CD4-positive, alpha-beta T cell (primary cell): Measurements from ENCODE around the gene CASQ1. TPM values are rescaled to one million over a fixed set of nuclear protein-coding genes. Genes with fewer than 3 reads are reported as not detected.

Experiments used
- ATAC-seq: fragments of 200-7000 bp; cut with Tn5 transposase; one replicate; pipeline ENCODE4 v1.10.0; 2022; ENCODE audit warnings: mild to moderate bottlenecking; ENCODE audit not compliant: poor library complexity
- CTCF ChIA-PET: fragments of 350-600 bp; sonication (Branson Sonifier 250); formaldehyde crosslinking; loops from one replicate; lab custom pipeline; 2021; ENCODE audit warnings: antibody characterized with exemption, inconsistent platforms; lab: Charles Lee
- POLR2A ChIA-PET: fragments of 350-600 bp; sonication (Branson Sonifier 250); formaldehyde crosslinking; loops from one replicate; lab custom pipeline; 2021; ENCODE audit warnings: antibody characterized with exemption, inconsistent platforms; lab: Charles Lee
- DNase-seq, 14 experiments: peaks; one replicate each; pipeline ENCODE4 v3.0.0-alpha.2; 2013 to 2020; ENCODE audit warnings: mixed read lengths in 2 of 14
- H3K27ac ChIP-seq, 2 donors: one replicate each; pipeline versions ENCODE4 v1.5.1 to v1.7.0; 2013; ENCODE audit warnings: low read length in 2 of 2, low read depth in 1 of 2, mild to moderate bottlenecking in 1 of 2
- H3K27me3 ChIP-seq, 2 experiments: 1 replicate in 1 of 2; 2 replicates in 1 of 2; pipeline versions ENCODE4 v1.6.1 to v1.7.0; 2013; ENCODE audit warnings: low read length in 2 of 2, control low read depth in 1 of 2, mild to moderate bottlenecking in 1 of 2, moderate library complexity in 1 of 2; ENCODE audit not compliant: insufficient read depth in 2 of 2, control insufficient read depth in 1 of 2
- H3K36me3 ChIP-seq: one replicate; pipeline ENCODE4 v1.6.1; 2013; ENCODE audit warnings: low read length, control low read depth; ENCODE audit not compliant: insufficient read depth
- H3K4me1 ChIP-seq: one replicate; pipeline ENCODE4 v1.6.1; 2013; ENCODE audit warnings: low read length, control low read depth; ENCODE audit not compliant: insufficient read depth
- H3K4me3 ChIP-seq: one replicate; pipeline ENCODE4 v1.5.1; 2013; ENCODE audit warnings: mild to moderate bottlenecking, low read length, moderate library complexity
- H3K9me3 ChIP-seq, 2 experiments: 1 replicate in 1 of 2; 2 replicates in 1 of 2; pipeline versions ENCODE4 v1.6.1 to v1.7.0; 2013; ENCODE audit warnings: low read length in 2 of 2, mild to moderate bottlenecking in 2 of 2, control low read depth in 1 of 2, moderate library complexity in 1 of 2; ENCODE audit not compliant: control insufficient read depth in 1 of 2, insufficient read depth in 1 of 2
- H3K27ac Mint-ChIP-seq: one replicate; pipeline ENCODE4 v1.8.0; 2020; ENCODE audit warnings: mixed read lengths
- H3K27me3 Mint-ChIP-seq: one replicate; pipeline ENCODE4 v1.8.0; 2021; ENCODE audit warnings: mixed read lengths
- H3K36me3 Mint-ChIP-seq: one replicate; pipeline ENCODE4 v1.8.0; 2021; ENCODE audit warnings: low read depth, mixed read lengths
- H3K4me1 Mint-ChIP-seq: one replicate; pipeline ENCODE4 v1.8.0; 2021; ENCODE audit warnings: low read depth, mixed read lengths
- H3K4me3 Mint-ChIP-seq: one replicate; pipeline ENCODE4 v1.8.0; 2020; ENCODE audit warnings: mild to moderate bottlenecking, mixed read lengths
- H3K9me3 Mint-ChIP-seq: one replicate; pipeline ENCODE4 v1.8.0; 2020; ENCODE audit warnings: mixed read lengths
- intact Hi-C, 2 experiments: fragments of 100-400 bp; cut with DNase I in 1 of 2; cut with micrococcal nuclease in 1 of 2; formaldehyde crosslinking; loops; one replicate each; pipeline versions ENCODE4 v1.15.1 to v1.9.0; 2023 to 2025; cut with DNase I, micrococcal nuclease
- polyA plus RNA-seq, 2 donors: library from polyadenylated mRNA; unstranded; fragments of 120-200 nt; gene quantifications; one replicate each; pipeline ENCODE4 v1.2.1, GENCODE V29; 2013
- total RNA-seq, 174 experiments: library from RNA in 2 of 174; stranded (reverse) in 2 of 174; gene quantifications; one replicate each; pipeline ENCODE4 v1.2.3 and lab custom pipeline; 2021 to 2026
- TF ChIP-seq, protein P1 (sequence below): fragments of 200-600 bp; IDR thresholded peaks from one replicate; pipeline ENCODE4 v1.8.0; 2022; ENCODE audit warnings: antibody characterized with exemption, mild to moderate bottlenecking

The CASQ1 gene
- not detected for total RNA-seq
- polyA plus RNA-seq (2013, experiment 1 of 2): 0.16 TPM
- polyA plus RNA-seq (2013, experiment 2 of 2): 17.8 TPM
- 0 to 0.18 (median 0) reads per million in 172 experiments for total RNA-seq (lab: John Stamatoyannopoulos, UW)

DNA sequence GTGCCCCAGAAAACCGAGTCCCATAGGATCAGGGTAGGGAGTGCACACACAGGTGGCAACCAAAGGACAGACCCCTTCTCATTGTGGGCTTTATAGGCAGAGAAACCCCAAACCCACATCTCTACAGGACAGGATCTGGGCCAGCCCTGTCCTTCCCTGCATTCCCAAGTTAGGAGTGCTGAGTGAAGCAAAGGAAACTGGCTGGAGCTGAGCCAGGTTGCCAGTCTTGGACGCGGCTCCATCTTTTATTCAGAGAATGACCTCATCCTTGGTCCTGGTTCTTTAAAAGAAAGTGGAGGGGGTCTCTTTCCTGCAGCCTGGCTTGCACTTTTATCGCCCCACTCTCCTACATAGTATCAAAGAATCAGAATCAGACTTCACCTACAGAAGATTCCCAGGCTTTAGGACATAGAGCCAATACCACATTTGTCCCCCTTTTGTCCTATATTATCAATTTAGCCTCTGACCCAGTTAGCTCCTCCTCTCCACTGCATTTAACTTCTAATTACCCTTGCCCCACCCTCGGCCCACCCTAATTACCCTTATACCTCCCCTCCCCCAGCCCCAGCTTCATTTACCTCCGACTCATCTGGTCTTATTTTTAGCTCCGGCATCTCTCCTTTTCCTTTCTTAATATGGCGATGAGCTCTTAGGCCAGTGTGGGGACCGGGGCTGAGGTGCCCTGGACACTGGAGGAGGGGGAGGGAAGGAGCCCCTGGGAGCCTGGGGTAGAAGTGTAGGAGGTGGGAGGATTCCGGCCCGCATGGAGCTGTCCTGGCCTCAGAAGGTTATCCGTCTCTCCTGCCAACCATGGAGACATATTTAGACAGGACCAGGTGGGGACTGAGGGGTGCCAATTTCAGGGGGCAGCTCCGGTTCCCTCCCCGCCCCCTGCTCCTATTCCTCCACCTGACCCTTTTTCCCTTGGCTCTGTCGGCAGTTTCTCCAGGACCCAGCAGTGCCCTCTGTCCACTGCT is at the start of gene CASQ1:
Gene CASQ1, plus strand, starts transcription at position 927 of the 977 bp plus-strand sequence. CDS start 177 bp downstream, outside the sequence.
- ChIA-PET POLR2A (no interaction called here), CTCF (interaction anchor here (0.5 to 2.0 kb wide), 2 partner anchors 62 to 112 kb away, joined by 3 to 5 read pairs; no protein-coding TSS in a partner anchor)
- intact Hi-C loops: loop anchor here (5.0 to 10.0 kb wide), 3 partner anchors 88 to 417 kb away; no protein-coding TSS in a partner anchor
- H3K9me3 Mint-ChIP-seq: no peaks in the 10 kb centered on the region
- TF ChIP-seq, protein P1, sequence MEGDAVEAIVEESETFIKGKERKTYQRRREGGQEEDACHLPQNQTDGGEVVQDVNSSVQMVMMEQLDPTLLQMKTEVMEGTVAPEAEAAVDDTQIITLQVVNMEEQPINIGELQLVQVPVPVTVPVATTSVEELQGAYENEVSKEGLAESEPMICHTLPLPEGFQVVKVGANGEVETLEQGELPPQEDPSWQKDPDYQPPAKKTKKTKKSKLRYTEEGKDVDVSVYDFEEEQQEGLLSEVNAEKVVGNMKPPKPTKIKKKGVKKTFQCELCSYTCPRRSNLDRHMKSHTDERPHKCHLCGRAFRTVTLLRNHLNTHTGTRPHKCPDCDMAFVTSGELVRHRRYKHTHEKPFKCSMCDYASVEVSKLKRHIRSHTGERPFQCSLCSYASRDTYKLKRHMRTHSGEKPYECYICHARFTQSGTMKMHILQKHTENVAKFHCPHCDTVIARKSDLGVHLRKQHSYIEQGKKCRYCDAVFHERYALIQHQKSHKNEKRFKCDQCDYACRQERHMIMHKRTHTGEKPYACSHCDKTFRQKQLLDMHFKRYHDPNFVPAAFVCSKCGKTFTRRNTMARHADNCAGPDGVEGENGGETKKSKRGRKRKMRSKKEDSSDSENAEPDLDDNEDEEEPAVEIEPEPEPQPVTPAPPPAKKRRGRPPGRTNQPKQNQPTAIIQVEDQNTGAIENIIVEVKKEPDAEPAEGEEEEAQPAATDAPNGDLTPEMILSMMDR: no peak
- H3K4me1 Mint-ChIP-seq: no peaks in the 10 kb centered on the region
- no peak within 1 kb of the TSS for H3K27ac Mint-ChIP-seq
- H3K36me3 Mint-ChIP-seq: no peaks in the 10 kb centered on the region
- H3K4me1 ChIP-seq: peaks cover 7% of the 10 kb centered on the region
- no peak within 1 kb of the TSS for H3K27ac ChIP-seq
- DNase-seq: no peak
- H3K4me3 ChIP-seq: no peak within 1 kb of the TSS
- no peak within 1 kb of the TSS for H3K4me3 Mint-ChIP-seq
- no peaks in the 10 kb centered on the region for H3K9me3 ChIP-seq
- ATAC-seq: no peak
- H3K27me3 Mint-ChIP-seq: peaks cover 5% of the 10 kb centered on the region
- no peaks in the 10 kb centered on the region for H3K36me3 ChIP-seq
- no peaks in the 10 kb centered on the region for H3K27me3 ChIP-seq

DNA sequence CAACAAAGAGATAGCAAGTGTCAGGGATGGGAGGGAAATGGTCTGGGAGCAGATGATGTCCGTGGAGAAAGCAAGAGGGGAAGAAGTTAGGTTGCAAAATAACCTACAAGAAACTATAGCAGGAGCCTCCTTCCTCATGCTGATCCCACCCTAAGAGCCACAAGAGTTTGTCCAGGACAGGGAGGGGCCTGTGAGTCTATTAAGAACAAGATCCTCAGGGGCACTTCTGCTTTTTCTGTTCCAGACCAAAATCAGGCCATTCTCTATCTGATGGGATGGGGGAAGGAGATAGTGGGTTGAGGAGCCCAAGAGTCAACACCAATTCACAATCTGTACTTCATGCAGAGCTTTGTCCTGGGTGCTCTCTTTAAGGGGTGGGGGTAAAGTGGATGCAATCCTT is 46.7 kb upstream of the CASQ1 start:
- Mint-ChIP-seq H3K4me1 (no peaks in the 10 kb centered on the region), H3K9me3 (no peaks in the 10 kb centered on the region), H3K27ac (no peak overlapping the region), H3K4me3 (no peak overlapping the region), H3K27me3 (peaks cover 29% of the 10 kb centered on the region), H3K36me3 (no peaks in the 10 kb centered on the region)
- H3K4me1 ChIP-seq: no peaks in the 10 kb centered on the region
- H3K36me3 ChIP-seq: no peaks in the 10 kb centered on the region
- peak in 2 of 14 experiments; percentile 5 to 11 for DNase-seq
- ChIA-PET CTCF (no interaction called here), POLR2A (no interaction called here)
- TF ChIP-seq, protein P1: no peak
- intact Hi-C loops: no loop called here
- no peak overlapping the region for H3K4me3 ChIP-seq
- H3K9me3 ChIP-seq: no peaks in the 10 kb centered on the region
- ATAC-seq: no peak
- H3K27me3 ChIP-seq: peaks cover 0 to 10% of the 10 kb centered on the region in 2 experiments
- no peak overlapping the region for H3K27ac ChIP-seq

DNA sequence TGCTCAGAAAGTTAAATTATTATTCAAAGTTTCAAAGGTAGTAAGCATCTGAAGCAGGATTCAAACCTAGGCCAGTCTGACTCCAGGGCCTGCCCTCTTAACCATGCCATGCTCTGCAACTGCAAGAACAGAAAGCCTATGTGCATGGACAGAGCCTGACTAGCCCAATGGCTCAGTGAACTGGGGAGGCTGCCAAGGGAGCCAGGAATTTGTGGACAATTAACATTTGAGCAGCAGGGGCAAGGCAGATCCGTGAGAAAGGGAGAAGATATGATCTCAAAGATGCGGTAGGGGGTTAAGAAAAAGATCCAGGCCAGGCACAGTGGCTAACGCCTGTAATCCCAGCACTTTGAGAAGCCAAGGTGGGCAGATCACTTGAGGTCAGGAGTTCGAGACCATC is 45.5 kb upstream of the CASQ1 start:
- no peaks in the 10 kb centered on the region for H3K9me3 ChIP-seq
- TF ChIP-seq, protein P1: no peak
- Mint-ChIP-seq H3K4me1 (no peaks in the 10 kb centered on the region), H3K27ac (no peak overlapping the region), H3K36me3 (no peaks in the 10 kb centered on the region), H3K27me3 (peaks cover 25% of the 10 kb centered on the region), H3K9me3 (no peaks in the 10 kb centered on the region), H3K4me3 (no peak overlapping the region)
- ATAC-seq (no peak), DNase-seq (no peak)
- intact Hi-C loops: no loop called here
- no peak overlapping the region for H3K27ac ChIP-seq
- H3K36me3 ChIP-seq: no peaks in the 10 kb centered on the region
- ChIA-PET CTCF (no interaction called here), POLR2A (no interaction called here)
- H3K27me3 ChIP-seq: peaks cover 0 to 10% of the 10 kb centered on the region in 2 experiments
- H3K4me3 ChIP-seq: no peak overlapping the region
- H3K4me1 ChIP-seq: no peaks in the 10 kb centered on the region
